RWPE1 (cell line): Measurements from ENCODE around the gene RHOBTB1.

Source experiments
- CTCF ChIA-PET: fragments of 350-600 bp; sonication (Branson Sonifier 250); formaldehyde crosslinking; extraction: SDS; loops from one replicate; lab custom pipeline; 2021; lab: Yijun Ruan, JAX
- POLR2A ChIA-PET: fragments of 400-600 bp; formaldehyde crosslinking; extraction: SDS; loops from one replicate; lab custom pipeline; 2020; ENCODE audit warnings: antibody characterized with exemption; ENCODE audit not compliant: low non-redundant PET; lab: Yijun Ruan, JAX
- DNase-seq: peaks from one replicate; pipeline ENCODE4 v3.0.0; 2012; ENCODE audit warnings: low spot score
- H3K27ac ChIP-seq: fragments of 450-650 bp; 2 replicates; pipeline ENCODE4 v1.5.1; 2017
- TF ChIP-seq, protein P1 (sequence below): fragments of 450-650 bp; conservative IDR thresholded peaks from 2 replicates; pipeline ENCODE4 v1.5.1; 2017; ENCODE audit warnings: low read depth, mild to moderate bottlenecking

Gene RHOBTB1

DNA sequence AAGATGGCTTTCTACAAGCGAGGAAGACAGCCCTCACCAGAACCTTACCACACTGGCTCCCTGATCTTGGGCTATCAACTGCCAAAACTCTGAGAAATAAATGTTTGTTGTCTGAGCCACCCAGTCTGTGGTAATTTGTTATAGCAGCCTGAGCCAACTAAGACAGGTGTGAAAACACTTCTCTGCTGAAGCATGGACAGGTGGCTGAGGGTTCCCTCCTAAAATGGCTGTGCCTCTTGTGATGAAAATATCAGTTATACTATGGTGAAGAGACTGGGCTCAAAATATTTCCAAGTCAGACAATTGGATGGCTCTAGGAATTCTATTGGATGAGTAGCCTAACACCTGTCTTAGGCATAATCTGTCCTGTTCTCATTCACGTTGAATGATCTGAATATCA, 87.6 kb downstream of the RHOBTB1 start:
- TF ChIP-seq, protein P1, sequence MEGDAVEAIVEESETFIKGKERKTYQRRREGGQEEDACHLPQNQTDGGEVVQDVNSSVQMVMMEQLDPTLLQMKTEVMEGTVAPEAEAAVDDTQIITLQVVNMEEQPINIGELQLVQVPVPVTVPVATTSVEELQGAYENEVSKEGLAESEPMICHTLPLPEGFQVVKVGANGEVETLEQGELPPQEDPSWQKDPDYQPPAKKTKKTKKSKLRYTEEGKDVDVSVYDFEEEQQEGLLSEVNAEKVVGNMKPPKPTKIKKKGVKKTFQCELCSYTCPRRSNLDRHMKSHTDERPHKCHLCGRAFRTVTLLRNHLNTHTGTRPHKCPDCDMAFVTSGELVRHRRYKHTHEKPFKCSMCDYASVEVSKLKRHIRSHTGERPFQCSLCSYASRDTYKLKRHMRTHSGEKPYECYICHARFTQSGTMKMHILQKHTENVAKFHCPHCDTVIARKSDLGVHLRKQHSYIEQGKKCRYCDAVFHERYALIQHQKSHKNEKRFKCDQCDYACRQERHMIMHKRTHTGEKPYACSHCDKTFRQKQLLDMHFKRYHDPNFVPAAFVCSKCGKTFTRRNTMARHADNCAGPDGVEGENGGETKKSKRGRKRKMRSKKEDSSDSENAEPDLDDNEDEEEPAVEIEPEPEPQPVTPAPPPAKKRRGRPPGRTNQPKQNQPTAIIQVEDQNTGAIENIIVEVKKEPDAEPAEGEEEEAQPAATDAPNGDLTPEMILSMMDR = no peak
- no peak overlapping the region for H3K27ac ChIP-seq
- DNase-seq = no peak
- POLR2A ChIA-PET = no interaction called here
- CTCF ChIA-PET = no interaction called here

- no peak for DNase-seq
- no peak overlapping the region for H3K27ac ChIP-seq
- ChIA-PET POLR2A (no interaction called here), CTCF (no interaction called here)
- TF ChIP-seq, protein P1 = no peak
Measured at GRCh38 chr10:60853637-60854036, 90.3 kb downstream of the RHOBTB1 start.

- TF ChIP-seq, protein P1 = no peak
- no peak for DNase-seq
- ChIA-PET POLR2A (no interaction called here), CTCF (no interaction called here)
- no peak overlapping the region for H3K27ac ChIP-seq
Measured at GRCh38 chr10:60853107-60853506, 90.9 kb downstream of the RHOBTB1 start.

GRCh38 chr10:60849740-60850139, 94.2 kb downstream of the RHOBTB1 start:
- ChIA-PET POLR2A (no interaction called here), CTCF (interaction anchor here (0.6 kb wide), 1 partner anchor 524 kb away, joined by 3 read pairs; no protein-coding TSS in a partner anchor)
- no peak overlapping the region for H3K27ac ChIP-seq
- TF ChIP-seq, protein P1 = no peak
- no peak for DNase-seq

DNA sequence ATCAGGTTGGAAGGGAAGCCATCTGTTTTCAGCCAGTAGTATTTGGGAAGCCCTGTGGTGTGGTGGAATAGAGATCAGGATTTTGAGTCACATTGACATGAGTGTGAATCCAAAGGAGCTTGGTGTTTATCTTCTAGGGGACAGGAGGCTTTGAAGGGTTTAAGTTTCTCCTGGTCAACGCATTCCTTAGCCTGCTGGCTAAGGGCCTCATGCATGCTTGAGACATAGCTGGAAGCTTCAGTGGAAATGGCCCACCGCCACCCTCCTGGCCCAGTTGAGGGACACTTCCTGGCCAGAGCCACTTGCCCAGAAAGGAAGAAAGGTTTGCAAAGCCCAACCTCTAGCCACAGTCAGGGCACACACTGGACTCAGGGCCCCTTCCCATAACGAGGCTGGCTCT, 94.8 kb downstream of the RHOBTB1 start:
- DNase-seq = no peak
- CTCF ChIA-PET = interaction anchor here (0.6 kb wide), 1 partner anchor 525 kb away, joined by 3 read pairs; no protein-coding TSS in a partner anchor
- H3K27ac ChIP-seq = no peak overlapping the region
- TF ChIP-seq, protein P1 = no peak
- POLR2A ChIA-PET = no interaction called here

- CTCF ChIA-PET = no interaction called here
- POLR2A ChIA-PET = no interaction called here
Measured at GRCh38 chr10:60848680-60849079, 95.3 kb downstream of the RHOBTB1 start.

More at GRCh38 chr10:60848680-60849079, 95.3 kb downstream of the RHOBTB1 start:
- DNase-seq = no peak
- no peak overlapping the region for H3K27ac ChIP-seq
- TF ChIP-seq, protein P1 = no peak
